Frontal cortex (tissue), 4 donors: ENCODE results near the gene CD79A. TPM values are rescaled to one million over a fixed set of nuclear protein-coding genes. Genes with fewer than 3 reads are reported as not detected.

Experiments
- DNase-seq, 2 donors: peaks; one replicate each; pipeline ENCODE4 v3.0.0; 2012; ENCODE audit warnings: low spot score in 2 of 2
- FAIRE-seq: peaks from 2 replicates; lab custom pipeline; 2012; peaks lifted over from hg19 to GRCh38; lab: Jason Lieb, UNC
- total RNA-seq: library from RNA; depleted of rRNA; stranded (reverse); fragments of >200 nt; gene quantifications from one replicate; pipeline ENCODE4 v1.2.3, GENCODE V29; 2014
- donor health status: control.
- donor health status: control.
- donor health status: control.

CD79A gene
- total RNA-seq, 1 donor from 2014 or later = not detected

DNA sequence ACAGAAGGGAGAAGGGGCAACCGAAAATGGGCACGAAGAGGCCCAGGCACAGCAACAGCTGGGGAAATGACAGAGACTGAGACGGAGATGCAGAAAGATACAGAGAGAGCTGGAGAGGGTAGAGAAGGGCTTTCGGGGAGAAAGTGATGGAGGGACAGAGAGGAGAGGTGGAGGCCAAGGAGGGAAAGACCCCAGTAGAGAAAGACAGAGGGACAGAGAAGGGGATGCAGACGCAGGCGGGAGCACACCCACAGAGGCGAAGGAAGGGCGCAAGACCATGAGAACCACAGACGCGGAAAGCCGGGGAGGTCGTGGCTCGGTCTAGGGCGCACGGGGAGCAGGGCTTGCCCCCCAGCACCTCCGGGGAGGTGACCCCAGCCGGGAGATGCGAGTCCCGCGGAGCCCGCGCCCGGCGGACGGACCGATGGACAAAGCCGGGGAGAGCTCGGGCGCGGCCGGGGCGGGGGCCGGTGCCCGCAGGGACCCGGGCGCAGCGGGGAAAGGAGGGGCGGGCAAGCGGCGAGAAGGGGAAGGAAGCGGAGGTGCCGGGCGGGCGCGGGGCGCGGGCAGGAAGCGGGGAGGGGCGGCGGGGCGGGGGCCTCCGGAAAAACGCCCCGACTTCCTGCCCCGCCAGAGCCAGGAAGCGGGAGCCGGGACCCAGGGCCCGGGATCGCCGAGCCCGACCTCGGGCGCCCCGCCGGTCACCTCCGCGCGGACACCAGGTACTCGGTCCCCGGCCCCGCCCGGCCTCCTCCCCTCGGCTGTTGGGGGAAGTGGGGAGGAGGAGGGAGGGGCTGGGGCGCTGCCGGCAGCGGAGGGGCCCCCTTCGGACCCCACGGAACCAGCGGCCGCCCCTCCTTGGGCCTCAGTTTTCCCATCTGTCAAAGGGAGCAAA, 5.7 kb downstream of the CD79A start, which contains the start of gene ARHGEF1:
Gene ARHGEF1 (plus strand): TSS at position 617 of the 895 bp plus-strand sequence. CDS start 4,899 bp downstream, outside the sequence.
- FAIRE-seq (no peak), DNase-seq (peak; percentile 73 to 74)

GRCh38 chr19:41883463-41883820, 6.4 kb downstream of the CD79A start:
- DNase-seq (peak in 1 of 2 donors; percentile 48), FAIRE-seq (no peak)

GRCh38 chr19:41883821-41884733, 7.0 kb downstream of the CD79A start:
- DNase-seq = peak; percentile 98 to 99
- no peak for FAIRE-seq

- FAIRE-seq (no peak), DNase-seq (peak in 1 of 2 donors; percentile 24)
Observed at GRCh38 chr19:41886761-41887710, 10.0 kb downstream of the CD79A start.

GRCh38 chr19:41887711-41888382, 10.8 kb downstream of the CD79A start:
- FAIRE-seq = no peak

GRCh38 chr19:41888926-41889325, 11.8 kb downstream of the CD79A start:
- FAIRE-seq = no peak

More at GRCh38 chr19:41887711-41888382, 10.8 kb downstream of the CD79A start:
- peak in 1 of 2 donors; percentile 57 for DNase-seq

GRCh38 chr19:41889896-41890295, 12.8 kb downstream of the CD79A start:
- DNase-seq (no peak), FAIRE-seq (no peak)

More at GRCh38 chr19:41888926-41889325, 11.8 kb downstream of the CD79A start:
- no peak for DNase-seq

- DNase-seq (no peak), FAIRE-seq (no peak)
Observed at GRCh38 chr19:41890936-41891335, 13.9 kb downstream of the CD79A start.

GRCh38 chr19:41892173-41892902, 15.3 kb downstream of the CD79A start:
- DNase-seq (no peak), FAIRE-seq (no peak)

DNA sequence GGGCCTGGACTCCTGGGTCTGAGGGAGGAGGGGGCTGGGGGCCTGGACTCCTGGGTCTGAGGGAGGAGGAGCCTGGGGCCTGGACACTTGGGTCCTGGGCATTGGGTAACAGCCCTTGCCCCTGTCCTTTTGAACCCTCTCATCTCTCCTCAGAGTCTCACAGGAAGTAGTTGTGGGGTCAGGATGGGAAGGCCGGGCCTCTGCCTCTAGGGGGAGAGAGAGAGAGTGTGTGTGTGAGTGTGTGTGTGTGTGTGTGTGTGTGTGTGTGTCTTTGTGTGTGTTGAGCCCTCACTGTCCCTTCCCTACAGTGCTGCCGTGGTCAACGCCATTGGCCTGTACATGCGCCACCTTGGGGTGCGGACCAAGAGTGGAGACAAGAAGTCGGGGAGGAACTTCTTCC, 16.8 kb downstream of the CD79A start:
- FAIRE-seq = no peak
- DNase-seq = no peak

DNA sequence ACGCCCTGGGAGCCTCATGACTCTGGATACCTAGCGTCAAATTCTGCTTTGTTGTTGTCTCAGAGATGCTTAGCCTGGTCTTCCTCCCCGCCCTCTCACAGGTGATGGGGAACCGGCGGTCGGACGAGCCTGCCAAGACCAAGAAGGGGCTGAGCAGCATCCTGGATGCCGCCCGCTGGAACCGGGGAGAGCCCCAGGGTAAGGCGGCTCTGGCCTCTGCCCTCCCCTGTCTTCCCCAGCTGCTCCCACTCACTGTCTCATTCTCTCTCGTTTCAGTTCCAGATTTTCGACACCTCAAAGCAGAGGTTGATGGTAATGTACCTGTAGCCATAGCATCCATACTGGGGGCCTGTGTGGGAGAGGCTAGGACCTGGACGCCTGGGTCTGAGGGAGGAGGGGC, 17.3 kb downstream of the CD79A start:
- DNase-seq = no peak
- no peak for FAIRE-seq

DNA sequence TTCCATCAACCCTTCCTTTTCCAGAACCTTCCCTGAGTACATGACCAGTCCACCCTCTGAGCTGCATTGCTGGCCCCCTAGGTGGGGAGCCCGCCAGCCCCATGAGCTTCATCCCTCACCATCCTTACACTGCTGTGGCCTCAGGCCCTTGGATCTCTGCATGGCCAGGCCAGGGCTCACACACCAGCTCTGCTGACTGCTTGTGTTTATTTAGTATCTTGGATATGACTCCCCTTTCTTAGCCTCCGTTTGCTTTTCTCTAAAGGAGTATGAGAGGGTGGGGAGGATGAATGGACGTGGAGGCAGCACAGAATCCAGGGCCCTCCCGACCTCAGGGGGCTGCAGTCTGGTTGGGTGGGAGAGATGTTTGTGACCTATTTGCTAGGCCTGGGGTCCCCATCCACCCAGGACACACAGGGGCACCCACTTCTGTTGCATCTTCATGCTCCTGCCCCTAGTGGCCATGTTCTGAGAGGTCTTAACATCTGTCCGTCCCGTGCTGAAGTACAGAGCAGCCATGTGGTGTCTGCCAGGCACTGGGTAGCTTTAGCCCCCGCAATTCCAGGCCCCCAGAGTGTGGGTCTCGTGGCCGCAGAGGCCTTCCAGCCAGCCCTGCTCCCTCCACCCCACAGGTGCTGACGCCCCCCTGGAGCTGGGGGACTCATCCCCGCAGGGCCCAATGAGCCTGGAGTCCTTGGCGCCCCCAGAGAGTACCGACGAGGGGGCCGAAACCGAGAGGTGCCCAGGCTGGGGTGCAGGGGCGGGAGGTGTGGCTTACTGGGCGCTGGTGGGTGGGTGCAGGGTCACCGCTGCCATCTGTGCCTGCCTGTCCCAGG, 18.9 kb downstream of the CD79A start:
- DNase-seq (no peak), FAIRE-seq (no peak)

DNA sequence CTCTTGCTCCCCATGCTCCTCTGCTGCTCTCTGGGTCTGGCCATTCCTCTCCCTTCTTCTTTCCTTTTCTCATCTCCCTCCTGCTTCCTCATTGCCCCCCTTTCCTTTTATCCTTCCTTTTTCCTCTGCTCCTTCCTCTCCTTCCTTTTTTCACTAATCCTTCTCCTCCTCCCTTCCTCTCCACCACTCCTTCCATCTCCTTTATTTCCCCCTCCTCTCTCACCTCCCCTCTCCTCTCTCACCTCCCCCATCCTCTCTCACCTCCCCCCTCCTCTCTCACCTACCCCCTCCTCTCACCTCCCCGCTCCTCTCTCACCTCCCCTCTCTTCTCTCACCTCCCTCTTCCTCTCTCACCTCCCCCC, 19.5 kb downstream of the CD79A start:
- FAIRE-seq (no peak), DNase-seq (no peak)

GRCh38 chr19:41897181-41897580, 20.1 kb downstream of the CD79A start:
- no peak for FAIRE-seq
- no peak for DNase-seq

DNA sequence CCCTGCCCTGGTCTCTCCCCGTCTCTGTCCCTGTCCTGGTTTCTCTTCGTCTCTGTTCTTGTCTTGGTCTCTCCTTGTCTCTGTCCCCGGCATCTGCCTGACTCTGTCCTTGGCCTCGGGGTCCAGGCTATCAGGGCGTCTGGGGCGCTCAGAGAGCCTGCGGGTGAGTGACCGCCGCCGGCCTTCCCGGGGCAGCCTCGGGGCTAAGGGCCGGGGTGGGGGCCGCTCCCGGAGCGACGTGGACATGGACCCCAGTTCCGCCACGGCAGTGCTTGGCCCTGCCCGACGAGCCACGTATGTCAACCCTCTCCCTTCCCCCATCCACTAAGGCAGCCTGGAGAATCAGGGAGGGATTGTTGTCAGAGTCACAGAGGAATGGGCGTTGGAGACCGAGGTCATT, 20.7 kb downstream of the CD79A start:
- DNase-seq (no peak), FAIRE-seq (no peak)

- no peak for DNase-seq
- FAIRE-seq = no peak
Observed at GRCh38 chr19:41898235-41898634, 21.2 kb downstream of the CD79A start.

GRCh38 chr19:41901707-41902360, 24.8 kb downstream of the CD79A start:
- DNase-seq = no peak
- no peak for FAIRE-seq
